ENCODE data around the gene ARMC12.

The ARMC12 gene

DNA sequence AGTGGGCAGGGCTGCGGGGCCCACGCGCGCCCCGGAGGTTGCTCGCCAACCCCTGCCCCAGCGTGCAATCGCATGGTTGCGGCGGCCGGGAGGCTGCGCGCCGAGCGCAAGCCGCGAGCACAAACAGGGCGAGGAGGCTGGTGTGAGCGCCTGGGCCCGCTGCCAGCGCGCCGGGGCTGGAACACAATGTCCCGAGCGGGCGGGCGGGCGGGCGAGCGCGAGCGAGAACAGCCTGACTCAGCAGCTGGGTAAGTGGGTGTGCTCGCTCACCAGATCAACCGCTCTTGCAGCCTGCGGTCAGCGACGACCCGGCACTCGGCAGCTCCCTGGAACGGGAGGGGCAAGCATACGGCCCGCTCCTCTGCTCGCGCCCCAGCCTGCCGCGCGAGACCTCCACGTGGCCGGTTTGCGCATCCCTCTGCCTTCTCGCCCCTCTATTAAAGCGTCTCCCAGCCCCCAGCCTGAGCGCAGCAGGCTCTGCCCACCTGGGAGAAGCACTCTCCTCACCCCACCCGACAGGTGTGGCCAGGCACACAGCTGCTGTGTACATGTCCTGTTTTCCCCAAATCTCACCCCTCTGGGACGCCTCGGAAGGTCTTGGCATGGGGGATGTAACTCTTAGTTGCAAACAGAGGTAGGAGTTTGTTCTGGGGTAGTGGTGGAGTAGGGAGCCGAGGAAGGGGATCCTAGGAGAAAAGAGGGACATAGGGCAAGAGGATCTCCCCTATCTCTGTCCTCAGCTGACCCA is 8.7 kb upstream of the ARMC12 start (continued):
- TF ChIP-seq OSR1 (CRISPR knock-in tag; IDR thresholded peaks at IDR 0.05) (no peak), ISL1 (CRISPR knock-in tag; IDR thresholded peaks at IDR 0.05) (no peak)

DNA sequence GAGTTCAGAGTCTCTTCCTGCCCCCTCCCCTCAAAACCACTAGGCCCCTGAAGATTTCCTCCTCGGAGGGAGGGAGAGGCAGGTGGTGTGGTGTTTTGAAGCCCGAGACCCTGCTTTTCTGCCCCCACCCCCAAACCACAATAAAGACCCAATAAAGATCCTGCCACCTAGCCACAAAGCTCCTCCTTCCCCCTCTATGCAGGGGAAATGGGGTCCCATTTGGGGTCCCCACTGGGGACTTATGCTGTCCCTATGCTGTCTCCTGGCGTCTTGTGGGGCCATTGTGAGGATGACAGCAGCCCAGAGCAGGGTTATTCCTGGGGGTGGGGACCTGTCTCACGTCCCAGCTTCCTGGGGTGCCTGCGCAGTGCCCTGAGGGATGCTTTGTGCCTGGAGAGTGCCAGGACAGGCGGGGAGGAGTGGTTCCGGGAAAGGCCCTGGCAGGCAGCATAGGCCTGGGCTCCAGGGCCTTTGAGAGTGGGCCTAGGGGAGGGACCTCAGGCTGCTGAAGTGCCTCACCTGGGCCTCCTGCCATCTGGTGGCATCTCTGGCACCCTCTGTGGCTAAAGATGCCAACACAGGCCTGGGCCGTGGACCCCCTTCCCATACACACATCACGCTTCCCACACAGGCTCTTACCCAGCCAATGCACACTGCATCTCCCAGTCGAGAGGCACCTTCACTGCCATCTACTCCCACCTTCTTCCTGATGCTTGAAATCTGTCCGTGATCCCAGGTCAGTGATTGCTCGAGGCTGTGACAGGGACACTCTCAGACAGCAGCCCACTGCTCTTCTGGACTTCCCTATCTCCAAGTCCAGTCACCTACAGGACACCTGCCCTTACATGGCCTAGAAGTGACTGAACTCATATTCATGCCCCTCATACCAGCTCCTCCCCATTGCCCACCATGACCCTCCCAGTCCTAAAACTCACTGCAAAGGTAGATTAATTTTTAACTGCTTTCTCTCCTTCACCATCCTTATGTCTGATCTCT is 7.9 kb upstream of the ARMC12 start:
- TF ChIP-seq ZNF565 (CRISPR knock-in tag; conservative IDR thresholded peaks at IDR 0.05; ENCODE audit: low read depth) = no peak
- no peak for TF ChIP-seq ZNF70 (CRISPR knock-in tag; IDR thresholded peaks at IDR 0.05)
- TF ChIP-seq, protein P1, sequence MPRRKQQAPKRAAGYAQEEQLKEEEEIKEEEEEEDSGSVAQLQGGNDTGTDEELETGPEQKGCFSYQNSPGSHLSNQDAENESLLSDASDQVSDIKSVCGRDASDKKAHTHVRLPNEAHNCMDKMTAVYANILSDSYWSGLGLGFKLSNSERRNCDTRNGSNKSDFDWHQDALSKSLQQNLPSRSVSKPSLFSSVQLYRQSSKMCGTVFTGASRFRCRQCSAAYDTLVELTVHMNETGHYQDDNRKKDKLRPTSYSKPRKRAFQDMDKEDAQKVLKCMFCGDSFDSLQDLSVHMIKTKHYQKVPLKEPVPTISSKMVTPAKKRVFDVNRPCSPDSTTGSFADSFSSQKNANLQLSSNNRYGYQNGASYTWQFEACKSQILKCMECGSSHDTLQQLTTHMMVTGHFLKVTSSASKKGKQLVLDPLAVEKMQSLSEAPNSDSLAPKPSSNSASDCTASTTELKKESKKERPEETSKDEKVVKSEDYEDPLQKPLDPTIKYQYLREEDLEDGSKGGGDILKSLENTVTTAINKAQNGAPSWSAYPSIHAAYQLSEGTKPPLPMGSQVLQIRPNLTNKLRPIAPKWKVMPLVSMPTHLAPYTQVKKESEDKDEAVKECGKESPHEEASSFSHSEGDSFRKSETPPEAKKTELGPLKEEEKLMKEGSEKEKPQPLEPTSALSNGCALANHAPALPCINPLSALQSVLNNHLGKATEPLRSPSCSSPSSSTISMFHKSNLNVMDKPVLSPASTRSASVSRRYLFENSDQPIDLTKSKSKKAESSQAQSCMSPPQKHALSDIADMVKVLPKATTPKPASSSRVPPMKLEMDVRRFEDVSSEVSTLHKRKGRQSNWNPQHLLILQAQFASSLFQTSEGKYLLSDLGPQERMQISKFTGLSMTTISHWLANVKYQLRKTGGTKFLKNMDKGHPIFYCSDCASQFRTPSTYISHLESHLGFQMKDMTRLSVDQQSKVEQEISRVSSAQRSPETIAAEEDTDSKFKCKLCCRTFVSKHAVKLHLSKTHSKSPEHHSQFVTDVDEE (CRISPR knock-in tag; IDR thresholded peaks at IDR 0.05) = no peak
- TF ChIP-seq, protein P2, sequence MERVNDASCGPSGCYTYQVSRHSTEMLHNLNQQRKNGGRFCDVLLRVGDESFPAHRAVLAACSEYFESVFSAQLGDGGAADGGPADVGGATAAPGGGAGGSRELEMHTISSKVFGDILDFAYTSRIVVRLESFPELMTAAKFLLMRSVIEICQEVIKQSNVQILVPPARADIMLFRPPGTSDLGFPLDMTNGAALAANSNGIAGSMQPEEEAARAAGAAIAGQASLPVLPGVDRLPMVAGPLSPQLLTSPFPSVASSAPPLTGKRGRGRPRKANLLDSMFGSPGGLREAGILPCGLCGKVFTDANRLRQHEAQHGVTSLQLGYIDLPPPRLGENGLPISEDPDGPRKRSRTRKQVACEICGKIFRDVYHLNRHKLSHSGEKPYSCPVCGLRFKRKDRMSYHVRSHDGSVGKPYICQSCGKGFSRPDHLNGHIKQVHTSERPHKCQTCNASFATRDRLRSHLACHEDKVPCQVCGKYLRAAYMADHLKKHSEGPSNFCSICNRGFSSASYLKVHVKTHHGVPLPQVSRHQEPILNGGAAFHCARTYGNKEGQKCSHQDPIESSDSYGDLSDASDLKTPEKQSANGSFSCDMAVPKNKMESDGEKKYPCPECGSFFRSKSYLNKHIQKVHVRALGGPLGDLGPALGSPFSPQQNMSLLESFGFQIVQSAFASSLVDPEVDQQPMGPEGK (CRISPR knock-in tag; IDR thresholded peaks at IDR 0.05; ENCODE audit: borderline replicate concordance) = no peak
- no peak for TF ChIP-seq PPARA (CRISPR knock-in tag; IDR thresholded peaks at IDR 0.05; ENCODE audit: borderline replicate concordance)
- TF ChIP-seq GLIS3 (CRISPR knock-in tag; IDR thresholded peaks at IDR 0.05) = no peak
- TF ChIP-seq, protein P3, sequence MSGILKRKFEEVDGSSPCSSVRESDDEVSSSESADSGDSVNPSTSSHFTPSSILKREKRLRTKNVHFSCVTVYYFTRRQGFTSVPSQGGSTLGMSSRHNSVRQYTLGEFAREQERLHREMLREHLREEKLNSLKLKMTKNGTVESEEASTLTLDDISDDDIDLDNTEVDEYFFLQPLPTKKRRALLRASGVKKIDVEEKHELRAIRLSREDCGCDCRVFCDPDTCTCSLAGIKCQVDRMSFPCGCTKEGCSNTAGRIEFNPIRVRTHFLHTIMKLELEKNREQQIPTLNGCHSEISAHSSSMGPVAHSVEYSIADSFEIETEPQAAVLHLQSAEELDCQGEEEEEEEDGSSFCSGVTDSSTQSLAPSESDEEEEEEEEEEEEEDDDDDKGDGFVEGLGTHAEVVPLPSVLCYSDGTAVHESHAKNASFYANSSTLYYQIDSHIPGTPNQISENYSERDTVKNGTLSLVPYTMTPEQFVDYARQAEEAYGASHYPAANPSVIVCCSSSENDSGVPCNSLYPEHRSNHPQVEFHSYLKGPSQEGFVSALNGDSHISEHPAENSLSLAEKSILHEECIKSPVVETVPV (CRISPR knock-in tag; IDR thresholded peaks at IDR 0.05) = no peak
- TF ChIP-seq RARB (CRISPR knock-in tag; IDR thresholded peaks at IDR 0.05) = no peak
- no peak for TF ChIP-seq ESRRG (CRISPR knock-in tag; IDR thresholded peaks at IDR 0.05)
- no peak for TF ChIP-seq BACH2 (CRISPR knock-in tag; IDR thresholded peaks at IDR 0.05; ENCODE audit: borderline replicate concordance)
- no peak for TF ChIP-seq ZFP30 (CRISPR knock-in tag; IDR thresholded peaks at IDR 0.05)
- no peak for TF ChIP-seq ARNTL (CRISPR knock-in tag; IDR thresholded peaks at IDR 0.05; ENCODE audit: borderline replicate concordance, low read depth)
- no peak for TF ChIP-seq ZNF8 (CRISPR knock-in tag; IDR thresholded peaks at IDR 0.05)
- ATAC-seq = no peak

DNA sequence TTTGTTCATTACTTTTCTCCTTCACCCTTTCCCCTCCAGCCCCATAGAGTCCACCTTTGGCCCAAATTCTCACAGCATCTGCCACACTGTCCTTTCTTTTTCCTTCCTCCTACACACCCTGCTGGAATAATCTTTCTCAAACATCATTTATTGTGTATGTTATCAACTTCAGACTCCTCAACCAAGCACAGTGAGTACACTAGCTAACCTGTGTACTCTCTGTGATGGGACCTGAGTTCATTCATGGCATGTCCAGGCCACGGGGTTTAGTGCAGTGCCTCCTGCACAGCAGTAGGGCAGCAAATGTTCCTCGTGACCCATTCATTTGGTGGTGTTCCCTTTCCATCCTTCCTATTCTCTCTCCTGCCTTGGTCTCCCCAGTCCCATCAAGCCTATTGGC is 7.1 kb upstream of the ARMC12 start:
- TF ChIP-seq PPARA (CRISPR knock-in tag; IDR thresholded peaks at IDR 0.05; ENCODE audit: borderline replicate concordance) (no peak), TOX (CRISPR knock-in tag; IDR thresholded peaks at IDR 0.05; ENCODE audit: borderline replicate concordance) (no peak), CSDC2 (CRISPR knock-in tag; IDR thresholded peaks at IDR 0.05) (no peak), GLIS3 (CRISPR knock-in tag; IDR thresholded peaks at IDR 0.05) (no peak), SNAI2 (CRISPR knock-in tag; IDR thresholded peaks at IDR 0.05) (no peak), BACH2 (CRISPR knock-in tag; IDR thresholded peaks at IDR 0.05; ENCODE audit: borderline replicate concordance) (no peak), OSR1 (CRISPR knock-in tag; IDR thresholded peaks at IDR 0.05) (no peak), ISL1 (CRISPR knock-in tag; IDR thresholded peaks at IDR 0.05) (no peak)
- TF ChIP-seq, protein P4, sequence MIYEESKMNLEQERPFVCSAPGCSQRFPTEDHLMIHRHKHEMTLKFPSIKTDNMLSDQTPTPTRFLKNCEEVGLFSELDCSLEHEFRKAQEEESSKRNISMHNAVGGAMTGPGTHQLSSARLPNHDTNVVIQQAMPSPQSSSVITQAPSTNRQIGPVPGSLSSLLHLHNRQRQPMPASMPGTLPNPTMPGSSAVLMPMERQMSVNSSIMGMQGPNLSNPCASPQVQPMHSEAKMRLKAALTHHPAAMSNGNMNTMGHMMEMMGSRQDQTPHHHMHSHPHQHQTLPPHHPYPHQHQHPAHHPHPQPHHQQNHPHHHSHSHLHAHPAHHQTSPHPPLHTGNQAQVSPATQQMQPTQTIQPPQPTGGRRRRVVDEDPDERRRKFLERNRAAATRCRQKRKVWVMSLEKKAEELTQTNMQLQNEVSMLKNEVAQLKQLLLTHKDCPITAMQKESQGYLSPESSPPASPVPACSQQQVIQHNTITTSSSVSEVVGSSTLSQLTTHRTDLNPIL (CRISPR knock-in tag; IDR thresholded peaks at IDR 0.05; ENCODE audit: low read depth) = no peak
- TF ChIP-seq, protein P1 (CRISPR knock-in tag; IDR thresholded peaks at IDR 0.05) = no peak
- no peak for ATAC-seq
